HG03097 (cell line): Measurements from ENCODE around the gene KCNK1.
A peak's percentile ranks its signal among the peaks of the same experiment; 100 is the strongest.

Experiments
- ATAC-seq: cut with Tn5 transposase; IDR thresholded peaks from one replicate; pipeline ENCODE4 v1.9.1; 2021; ENCODE audit not compliant: unreplicated experiment, low FRiP score

KCNK1 gene

DNA sequence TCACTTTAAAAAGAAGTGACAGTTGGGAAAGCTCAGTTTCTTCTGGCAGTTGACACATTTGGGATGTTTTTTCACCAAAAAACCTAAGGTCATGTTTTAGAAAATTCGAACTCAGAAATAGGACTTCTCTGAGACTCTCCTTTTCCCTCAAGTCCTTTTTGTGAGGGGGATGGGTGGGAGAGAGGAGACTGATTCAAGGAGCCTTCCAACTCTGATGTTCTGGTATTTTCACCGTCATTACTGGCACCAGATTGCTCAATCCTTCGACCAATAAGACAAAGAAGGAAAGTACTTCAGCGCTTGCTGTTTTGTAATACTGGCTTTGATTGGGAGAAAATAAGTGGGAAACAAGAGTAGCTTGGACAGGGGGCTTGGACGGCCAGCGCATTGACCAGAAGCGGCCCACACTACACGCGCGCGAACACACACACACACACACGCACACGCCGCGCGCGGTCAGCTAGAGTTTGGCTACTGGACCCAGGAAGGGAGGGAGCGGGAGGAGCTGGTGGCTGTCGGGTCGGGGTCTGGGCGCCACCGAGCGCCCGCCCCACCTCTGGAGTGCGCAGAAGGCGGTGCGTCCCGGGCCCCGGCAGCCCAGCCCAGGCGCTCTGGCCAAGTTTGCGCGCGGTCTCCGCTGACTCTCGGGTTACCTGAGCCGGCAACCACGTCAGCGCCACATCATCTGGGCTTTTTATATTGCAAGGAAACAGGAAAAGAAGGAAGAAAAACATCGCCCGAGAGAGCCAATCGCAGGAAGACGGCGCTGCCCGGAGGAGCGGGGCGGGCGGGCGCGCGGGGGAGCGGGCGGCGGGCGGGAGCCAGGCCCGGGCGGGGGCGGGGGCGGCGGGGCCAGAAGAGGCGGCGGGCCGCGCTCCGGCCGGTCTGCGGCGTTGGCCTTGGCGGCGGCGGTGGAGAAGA is at the start of gene KCNK1:
KCNK1 (plus strand) TSS at position 855 of the 921 bp plus-strand sequence; CDS start at position 921, 66 bp downstream.
- ATAC-seq = no peak

DNA sequence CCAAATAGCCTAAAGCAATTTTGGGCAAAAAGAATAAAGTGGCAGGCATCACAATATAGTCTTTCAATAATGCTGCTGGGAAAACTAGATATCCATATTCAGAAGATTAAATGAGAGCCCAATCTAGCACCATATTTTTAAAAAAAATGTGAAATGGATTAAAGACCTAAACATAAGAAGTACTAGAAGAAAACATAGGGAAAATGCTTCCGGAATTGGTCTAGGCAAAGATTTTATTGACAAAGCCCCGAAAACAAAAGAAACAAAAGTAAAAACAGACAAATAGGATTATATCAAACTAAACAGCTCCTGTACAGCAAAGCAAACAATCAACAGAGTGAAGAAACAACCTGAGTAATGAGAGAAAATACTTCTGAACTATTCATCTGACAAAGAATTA is 48.6 kb upstream of the KCNK1 start:
- ATAC-seq = no peak

DNA sequence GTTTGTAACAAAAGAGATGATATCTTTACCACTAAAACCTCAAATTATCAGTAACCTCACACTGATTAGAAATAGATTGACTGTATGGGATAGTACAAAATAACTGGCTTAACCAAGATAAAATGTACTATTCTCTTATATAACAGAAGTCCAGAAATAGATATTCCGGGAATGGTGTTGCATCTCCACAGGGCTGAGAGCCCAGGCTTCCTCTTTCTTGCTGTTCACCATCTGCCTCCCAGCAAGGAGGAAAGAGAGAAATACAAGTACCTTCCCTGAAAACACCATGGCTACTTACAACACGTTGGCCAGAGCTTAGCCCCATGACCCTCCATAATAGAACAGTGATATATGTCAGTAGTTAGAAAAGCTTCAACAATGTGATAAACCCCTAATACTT is 47.0 kb upstream of the KCNK1 start:
- ATAC-seq = no peak

DNA sequence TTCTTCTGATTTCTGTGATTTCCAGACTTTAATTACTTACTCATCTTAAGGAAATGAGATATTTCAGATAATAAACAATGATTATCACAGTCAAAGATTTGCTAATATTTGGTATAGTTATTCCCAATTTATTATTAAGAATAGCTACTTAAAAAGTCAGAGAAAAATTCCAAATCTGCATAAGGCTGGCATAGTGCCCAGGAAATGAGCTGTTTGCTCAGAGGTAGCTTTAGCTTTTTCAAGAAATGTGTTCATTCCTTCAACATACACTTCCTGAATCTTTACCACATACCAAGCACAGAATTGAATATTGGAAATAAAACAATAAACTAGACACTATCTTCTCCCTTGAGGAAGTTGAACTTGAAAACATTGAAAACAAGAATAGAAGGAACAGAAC is 44.3 kb upstream of the KCNK1 start:
- no peak for ATAC-seq

DNA sequence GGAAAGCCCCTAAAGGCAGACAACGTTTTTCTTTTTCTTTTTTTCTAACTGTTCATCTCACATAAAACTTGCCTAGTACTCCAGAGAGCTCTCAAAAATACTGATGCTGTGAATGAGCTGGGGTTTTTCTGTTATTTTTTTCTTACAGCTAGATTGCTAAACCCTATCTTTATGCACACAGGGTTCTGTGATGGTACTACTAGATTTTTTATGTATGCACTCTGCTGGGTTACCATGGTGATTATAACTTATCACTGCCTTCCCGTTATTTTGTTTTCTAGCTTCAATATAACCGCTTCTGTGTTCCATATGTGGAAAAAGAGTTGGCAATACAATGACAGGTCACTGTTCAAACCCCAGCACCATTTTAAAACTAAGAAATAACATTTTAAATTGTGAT is 43.7 kb upstream of the KCNK1 start:
- ATAC-seq = no peak

DNA sequence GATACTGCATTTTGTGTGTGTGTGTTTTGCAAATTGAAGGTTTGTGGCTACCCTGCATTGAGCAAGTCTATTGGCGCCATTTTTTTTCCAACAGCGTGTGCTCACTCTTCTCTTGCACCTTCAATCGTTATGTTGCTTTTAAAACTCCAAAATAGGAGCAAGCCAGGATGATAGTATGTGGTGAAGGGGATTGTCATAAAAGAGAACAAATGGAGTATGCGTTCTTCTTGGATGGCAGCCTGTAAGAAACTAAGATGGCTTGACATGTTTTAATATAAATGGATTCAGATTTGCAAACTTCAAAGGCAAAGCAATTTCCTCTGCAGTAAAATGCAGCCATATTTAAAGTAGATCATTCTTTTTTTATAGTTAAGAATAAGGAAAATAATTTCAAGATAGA is 43.2 kb upstream of the KCNK1 start:
- ATAC-seq = no peak

DNA sequence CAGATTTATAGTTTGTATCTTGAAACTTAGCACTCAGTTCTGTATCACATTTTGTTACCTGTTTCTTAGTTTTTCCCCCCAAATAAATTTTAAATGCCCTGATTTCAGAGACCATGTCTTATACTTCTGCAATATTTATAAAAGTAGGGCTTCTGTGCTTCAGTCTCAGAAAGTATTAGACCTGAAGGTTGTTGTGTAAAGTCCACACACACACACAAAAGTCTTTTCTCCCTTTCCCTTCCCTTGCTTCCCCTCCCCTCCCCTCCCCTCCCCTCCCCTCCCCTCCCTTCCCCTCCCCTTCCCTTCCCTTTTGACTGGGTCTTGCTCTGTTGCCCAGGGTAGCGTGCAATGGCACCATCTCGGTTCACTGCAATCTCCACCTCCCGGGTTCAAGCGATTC is 41.0 kb upstream of the KCNK1 start:
- no peak for ATAC-seq

DNA sequence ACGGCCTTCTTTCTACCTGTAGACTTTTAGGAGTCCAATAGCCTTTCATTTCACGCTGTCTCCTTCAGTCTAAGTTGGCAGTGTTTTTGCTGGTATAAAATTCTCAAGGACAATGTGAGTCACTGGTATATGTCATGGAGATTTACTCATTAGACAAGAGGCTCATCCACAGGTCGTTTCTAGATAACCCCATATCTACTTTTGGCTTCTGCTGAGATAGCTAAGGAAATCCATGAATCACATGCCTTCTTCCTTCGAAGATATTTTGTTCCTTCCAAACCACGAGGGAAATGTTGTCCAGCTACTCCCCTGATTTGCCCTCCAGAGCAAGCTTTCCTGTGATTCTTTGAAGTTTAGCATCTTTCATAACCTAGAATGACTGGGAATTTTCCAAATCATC is 38.5 kb upstream of the KCNK1 start:
- ATAC-seq = no peak

DNA sequence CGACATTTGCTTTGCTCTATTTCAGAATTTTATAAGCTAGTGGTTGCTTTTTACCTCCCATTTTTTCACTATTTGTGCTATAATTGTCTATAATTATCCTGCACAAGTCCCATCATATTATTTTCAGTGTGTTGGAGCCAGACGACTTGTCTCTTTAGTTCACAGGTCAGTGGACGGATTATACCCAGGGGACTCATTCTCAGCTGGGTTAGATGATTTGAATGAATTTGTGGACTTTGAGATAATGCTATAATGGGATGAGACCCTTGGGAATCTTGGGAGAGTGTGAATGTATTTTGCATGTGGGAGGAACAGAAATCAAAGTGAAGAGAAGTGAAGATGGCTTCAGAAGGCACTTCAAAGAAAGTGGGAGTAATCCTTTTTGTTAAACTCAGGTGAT is 31.5 kb upstream of the KCNK1 start:
- ATAC-seq = no peak

DNA sequence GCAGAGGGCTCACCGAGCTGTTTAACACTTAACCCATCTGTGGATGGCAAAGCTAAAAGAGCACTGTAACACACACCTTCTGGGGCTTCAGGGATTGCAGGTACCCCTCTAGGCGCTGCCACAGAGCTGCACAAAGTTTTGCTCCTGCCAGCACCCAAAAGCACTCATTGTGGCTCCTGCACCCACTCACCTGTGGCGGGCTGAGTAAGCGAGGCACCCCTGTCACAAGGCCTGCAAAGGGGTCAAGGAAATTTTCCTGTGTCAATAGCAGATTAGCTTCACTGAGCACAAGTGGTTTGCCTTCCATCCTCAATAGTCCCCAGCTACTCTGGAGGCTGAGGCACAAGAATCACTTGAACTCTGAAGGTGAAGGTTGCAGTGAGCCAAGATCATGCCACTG is 29.5 kb upstream of the KCNK1 start:
- no peak for ATAC-seq

DNA sequence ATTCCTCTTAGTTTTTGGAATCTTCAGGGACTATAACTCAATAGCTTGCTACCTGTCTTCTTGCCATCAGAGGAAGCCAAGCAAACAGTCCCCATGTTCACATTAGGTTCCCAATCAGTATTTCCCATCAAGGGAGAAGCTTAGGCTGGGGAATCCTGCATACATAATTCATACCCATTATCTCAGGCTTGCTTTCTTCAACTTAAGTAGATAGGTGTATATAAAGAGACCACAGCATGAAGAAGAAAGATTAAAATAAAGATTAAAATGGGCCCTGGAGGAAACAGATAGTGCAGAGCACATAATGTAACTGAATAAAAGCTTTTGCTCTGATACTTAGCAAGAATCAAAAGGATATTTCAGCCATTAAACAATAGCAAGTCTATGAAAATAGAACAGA is 29.0 kb upstream of the KCNK1 start:
- ATAC-seq = no peak

DNA sequence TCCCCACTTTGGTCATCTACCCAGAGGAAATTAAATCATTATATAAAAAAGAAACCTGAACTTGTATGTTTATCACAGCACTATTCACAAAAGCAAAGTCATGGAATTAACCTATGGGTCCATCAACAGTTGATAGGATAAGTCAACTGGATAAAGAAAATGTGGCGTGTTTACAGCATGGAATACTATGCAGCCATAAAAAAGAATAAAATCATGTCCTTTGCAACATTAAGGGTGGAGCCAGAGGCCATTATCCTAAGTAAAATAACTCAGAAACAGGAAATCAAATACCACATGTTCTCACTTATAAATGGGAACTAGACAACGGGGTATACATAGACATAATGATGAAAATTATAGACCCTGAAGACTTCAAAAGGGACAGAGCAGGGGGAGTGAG is 27.6 kb upstream of the KCNK1 start:
- no peak for ATAC-seq

DNA sequence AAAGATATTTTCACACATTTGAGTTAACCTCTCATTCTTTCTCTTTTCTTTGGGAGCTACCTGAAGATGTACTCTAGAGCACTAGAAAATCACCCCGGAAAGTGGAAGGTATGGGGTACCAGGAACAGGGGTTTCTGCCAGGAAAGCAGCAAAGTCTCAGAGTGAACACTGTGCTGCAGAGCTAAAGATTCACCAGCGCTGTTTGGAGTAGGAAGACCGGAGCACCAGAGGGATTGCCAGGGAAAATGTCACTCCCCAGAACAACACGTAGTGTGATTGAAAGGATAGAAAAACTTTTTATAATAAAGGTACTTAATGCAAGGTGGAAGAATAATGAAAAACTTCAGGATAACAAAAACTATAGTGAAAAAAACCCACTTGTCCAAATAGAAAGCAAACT is 26.7 kb upstream of the KCNK1 start:
- ATAC-seq = no peak

DNA sequence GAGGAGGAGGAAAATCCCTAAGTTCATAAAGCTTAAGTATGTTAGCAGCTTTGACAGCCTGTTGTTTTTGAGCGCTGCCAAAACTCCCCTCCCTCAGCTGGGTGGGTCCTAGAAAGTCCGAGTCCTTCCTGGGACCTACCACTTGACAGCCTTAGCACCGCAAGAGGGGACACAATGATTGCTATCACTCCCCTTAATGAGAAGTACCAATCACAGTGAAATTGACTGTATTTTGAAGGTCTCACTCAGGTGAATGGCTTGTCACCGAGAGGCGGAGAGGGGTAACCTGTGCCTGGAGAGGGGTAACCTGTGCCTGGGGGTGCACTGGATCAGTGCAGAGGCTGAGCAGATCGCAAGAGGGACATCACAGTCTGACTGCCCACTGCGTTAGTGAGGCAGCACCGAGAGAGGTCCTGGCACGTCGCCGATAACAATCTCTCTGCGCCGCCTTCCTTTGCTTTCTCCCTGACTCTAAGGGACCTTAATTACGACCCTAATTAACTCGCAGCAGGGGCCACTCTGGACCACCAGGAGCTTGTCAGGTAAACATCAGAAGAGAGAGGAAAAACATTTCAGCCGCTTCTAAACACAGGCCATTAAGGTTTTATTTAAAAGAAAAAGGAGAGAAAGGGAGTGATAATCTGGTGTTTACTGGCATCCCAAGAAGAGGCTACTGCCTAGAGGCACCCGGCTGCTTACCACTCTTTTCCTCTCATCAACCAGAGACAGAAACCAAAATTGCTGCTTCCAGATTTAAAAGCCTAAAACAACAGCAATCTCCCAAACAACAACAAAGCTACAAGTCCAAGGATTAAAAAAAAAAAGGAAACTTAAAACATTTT is 25.7 kb upstream of the KCNK1 start:
- ATAC-seq = no peak

DNA sequence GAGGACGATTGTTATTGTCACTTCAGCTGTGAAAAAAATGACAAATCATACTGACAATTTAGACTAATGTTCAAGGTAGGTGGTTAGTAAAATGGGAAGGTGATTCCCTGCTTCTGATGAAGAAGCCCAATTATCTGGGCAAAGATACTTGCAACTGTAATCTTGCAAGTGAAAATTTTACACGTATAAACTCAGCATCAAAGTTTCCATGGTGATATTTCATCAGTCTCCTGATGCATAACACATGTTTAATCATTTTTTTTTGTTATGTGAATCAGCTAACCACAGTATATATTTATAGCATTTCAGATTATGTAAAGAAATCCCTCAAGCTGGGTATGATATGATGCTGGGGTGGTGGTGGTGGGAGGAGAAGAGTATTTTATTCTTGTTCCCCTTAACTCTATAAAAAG is 16.4 kb upstream of the KCNK1 start:
- no peak for ATAC-seq

DNA sequence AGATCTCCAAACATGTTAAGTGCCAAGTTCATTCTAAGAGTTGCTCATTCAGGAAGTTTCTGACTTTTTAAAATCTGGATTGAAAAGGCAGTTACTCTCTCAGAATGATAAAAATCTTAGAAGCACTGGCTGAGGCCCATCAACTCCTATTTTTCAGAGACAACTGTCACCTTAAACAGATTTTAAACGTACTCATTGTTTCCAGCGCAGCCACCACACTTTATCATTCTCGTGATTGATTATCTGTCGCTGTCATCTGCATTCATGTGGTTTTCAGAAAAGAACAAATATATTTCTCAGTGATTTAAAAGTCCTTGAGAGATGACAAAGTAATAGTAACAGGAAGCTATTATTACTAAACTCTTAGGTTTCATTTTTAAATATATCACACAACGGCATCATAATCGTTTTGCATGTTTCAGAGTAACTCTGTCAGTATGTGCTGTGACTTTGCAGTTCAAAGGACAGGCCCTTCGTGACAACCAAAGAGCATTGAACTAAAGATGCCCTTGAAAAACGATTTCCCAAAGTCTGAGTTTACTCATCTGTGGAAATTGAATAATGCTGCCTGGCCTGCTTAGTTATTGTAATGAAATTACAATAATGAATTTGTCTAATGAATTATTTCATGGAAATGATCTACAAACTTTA is 14.9 kb upstream of the KCNK1 start:
- ATAC-seq = peak; percentile 63

DNA sequence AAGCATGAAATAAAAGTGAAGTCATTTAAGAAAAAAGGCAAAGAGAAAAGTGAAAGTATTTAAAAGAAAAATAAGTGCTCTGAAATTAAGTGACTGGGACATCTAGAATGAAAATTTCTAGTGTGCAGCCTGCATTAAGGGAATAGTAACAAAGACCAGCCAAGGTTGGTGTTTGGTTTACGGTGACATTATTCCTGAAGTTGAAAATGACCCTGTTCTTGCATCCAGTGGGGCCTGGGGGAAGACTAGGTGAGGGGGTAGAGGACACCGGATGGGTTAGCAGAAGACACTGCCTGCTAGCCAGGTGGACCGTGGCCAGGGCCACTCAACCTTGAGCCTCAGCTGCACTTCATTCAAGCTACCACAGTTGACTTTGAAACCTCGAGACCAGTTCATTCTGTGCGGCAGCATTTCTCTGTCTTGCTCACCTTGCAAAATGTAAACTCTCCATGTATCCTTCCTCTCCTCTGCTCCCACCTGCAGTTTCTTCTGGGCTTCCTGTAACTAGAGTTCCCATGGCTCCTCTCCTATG is 14.3 kb upstream of the KCNK1 start:
- no peak for ATAC-seq

DNA sequence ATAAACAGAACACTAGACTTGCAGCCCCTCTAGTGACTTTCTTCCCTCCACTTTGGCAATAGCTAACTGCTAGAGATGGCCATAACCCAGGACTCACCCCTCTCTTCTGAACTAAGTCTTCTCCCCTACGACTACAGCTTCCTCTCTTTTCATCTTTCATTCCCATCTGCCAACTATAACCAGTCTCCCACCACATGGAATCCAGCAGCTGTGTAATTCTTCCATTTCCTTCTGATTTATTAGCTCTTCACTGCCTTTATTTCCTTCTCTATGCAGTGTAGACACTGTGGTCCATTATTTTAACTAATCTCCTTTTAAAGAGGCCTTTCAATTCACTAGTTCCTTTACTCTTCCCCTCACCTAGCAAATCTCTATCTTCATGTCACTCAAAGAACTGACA is 13.4 kb upstream of the KCNK1 start:
- ATAC-seq = no peak

DNA sequence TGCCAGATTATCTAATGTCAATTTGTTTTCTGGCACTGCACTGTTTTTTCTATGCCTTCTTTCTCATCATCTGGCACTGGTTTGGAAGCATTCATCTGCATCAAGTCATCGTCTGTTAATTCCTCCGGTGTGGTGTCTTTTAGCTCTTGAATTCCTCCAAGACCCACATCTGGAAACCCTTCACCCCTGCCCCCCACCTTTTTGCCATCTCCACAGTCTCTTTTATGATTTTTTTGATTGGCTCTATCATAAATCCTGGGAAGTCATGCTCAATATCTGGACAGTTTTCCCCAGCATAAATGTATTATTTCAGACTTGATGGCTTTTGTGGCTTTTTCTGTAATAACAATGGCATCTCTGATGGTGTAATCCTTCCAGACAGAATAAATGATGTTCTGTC is 10.4 kb upstream of the KCNK1 start:
- no peak for ATAC-seq

DNA sequence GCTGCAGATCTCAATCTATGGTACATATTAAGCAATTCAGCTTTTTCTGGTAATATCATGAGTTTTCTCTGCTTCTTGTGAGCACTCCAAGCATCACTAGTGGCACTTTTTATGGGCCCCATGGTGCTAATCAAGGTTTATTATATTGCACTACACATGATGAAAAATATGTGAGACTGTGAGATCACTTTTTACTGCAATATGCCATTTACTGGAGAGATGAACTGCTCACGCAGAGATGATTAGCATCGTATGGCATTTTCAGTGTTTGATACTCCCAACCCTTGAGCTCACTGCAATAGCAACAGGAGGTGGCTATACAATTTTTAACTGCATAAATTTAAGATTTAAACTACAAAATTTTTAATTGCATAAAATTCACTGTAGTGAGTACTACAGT is 8.7 kb upstream of the KCNK1 start:
- ATAC-seq = no peak

DNA sequence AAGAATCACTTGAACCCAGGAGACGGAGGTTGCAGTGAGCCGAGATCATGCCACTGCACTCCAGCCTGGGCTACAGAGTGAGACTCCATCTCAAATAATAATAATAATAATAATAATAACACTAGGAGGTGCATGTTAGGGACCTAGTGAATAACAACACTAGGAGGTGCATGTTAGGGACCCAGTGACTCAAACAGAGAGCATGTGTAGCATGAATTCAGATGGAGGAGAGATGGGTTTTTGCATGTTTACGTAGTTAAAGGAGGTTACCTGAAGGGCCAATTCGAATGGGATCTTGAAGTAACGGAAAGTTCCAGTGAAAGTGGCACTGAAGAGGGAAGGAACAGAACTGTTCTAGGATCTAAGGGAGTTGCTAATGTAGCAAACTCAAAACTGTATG is 7.1 kb upstream of the KCNK1 start:
- ATAC-seq = no peak
